Measurements from ENCODE around the gene MT4. TPM values are rescaled to one million over a fixed set of nuclear protein-coding genes. Genes with fewer than 3 reads are reported as not detected.

The MT4 gene
- polyA plus RNA-seq, 1 of the 3 experiments (the other 2 are of a cell fraction), result not detected

DNA sequence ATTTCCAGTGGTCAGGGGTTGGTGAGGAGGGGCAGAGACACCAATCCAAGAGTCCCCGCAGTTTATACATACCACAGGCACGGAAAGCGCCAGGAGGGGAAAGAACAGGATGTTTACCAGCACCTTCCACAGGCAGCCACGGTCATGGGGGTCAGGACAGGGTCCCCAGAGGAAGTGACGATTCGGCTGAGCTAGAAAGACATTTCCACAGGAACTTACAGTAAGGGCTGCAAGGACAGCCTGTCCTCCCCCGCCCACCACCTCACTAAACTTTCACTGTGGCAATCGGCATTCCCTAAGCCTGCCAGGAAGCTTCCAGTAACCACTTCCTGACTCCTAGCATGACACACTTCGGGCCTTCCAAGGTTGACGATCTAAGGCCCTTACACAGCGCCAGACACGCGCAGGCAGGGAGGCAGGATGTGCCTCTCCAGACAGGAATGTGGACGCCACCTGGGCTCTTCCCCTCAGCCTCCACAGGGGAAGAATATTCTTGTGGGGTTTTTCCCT, 42.3 kb downstream of the MT4 start (continued):
- TF ChIP-seq TCF12 (IDR thresholded peaks at IDR 0.05), result peak; percentile 80
- no peak for TF ChIP-seq USF1 (IDR thresholded peaks at IDR 0.05; ENCODE audit: borderline replicate concordance, low read depth)
- peak; percentile 96 for TF ChIP-seq MAX (IDR thresholded peaks at IDR 0.05; ENCODE audit: low read depth)
- TF ChIP-seq TAF1 (IDR thresholded peaks at IDR 0.05; ENCODE audit: borderline replicate concordance, low read depth, low read length), result peak; percentile 66; the same call in 1 of the 2 replicates
- no peak for TF ChIP-seq EZH2phosphoT487 (IDR thresholded peaks at IDR 0.05; ENCODE audit: borderline replicate concordance, low read depth)
- no peak for TF ChIP-seq SMC3 (IDR thresholded peaks at IDR 0.05; ENCODE audit: low read depth, low read length)
- TF ChIP-seq ELF1 (IDR thresholded peaks at IDR 0.05), result peak; percentile 59; the same call in 1 of the 2 replicates
- peak; percentile 56; the same call in 1 of the 2 replicates for TF ChIP-seq FOSL2 (IDR thresholded peaks at IDR 0.05; ENCODE audit: borderline replicate concordance, low read depth)
- TF ChIP-seq YY1 (IDR thresholded peaks at IDR 0.05; ENCODE audit: low read depth), result no peak
- TF ChIP-seq GATA2 (CRISPR knock-in tag; IDR thresholded peaks at IDR 0.05), result no peak
- TF ChIP-seq FOXJ3 (CRISPR knock-in tag; IDR thresholded peaks at IDR 0.05), result no peak
- peak; percentile 52; the same call in 1 of the 2 replicates for TF ChIP-seq POLR2AphosphoS5 (IDR thresholded peaks at IDR 0.05; ENCODE audit: low read depth, low read length)
- TF ChIP-seq RAD21 (IDR thresholded peaks at IDR 0.05; ENCODE audit: low read length), result no peak
- TF ChIP-seq NRF1 (IDR thresholded peaks at IDR 0.05; ENCODE audit: low read depth, low read length), result no peak
- peak; percentile 67; the same call in 1 of the 2 replicates for TF ChIP-seq TEAD4 (IDR thresholded peaks at IDR 0.05; ENCODE audit: borderline replicate concordance, insufficient read depth)
- TF ChIP-seq, protein P1, sequence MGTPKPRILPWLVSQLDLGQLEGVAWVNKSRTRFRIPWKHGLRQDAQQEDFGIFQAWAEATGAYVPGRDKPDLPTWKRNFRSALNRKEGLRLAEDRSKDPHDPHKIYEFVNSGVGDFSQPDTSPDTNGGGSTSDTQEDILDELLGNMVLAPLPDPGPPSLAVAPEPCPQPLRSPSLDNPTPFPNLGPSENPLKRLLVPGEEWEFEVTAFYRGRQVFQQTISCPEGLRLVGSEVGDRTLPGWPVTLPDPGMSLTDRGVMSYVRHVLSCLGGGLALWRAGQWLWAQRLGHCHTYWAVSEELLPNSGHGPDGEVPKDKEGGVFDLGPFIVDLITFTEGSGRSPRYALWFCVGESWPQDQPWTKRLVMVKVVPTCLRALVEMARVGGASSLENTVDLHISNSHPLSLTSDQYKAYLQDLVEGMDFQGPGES (IDR thresholded peaks at IDR 0.05; ENCODE audit: low read depth, low read length), result no peak
- TF ChIP-seq, protein P2, sequence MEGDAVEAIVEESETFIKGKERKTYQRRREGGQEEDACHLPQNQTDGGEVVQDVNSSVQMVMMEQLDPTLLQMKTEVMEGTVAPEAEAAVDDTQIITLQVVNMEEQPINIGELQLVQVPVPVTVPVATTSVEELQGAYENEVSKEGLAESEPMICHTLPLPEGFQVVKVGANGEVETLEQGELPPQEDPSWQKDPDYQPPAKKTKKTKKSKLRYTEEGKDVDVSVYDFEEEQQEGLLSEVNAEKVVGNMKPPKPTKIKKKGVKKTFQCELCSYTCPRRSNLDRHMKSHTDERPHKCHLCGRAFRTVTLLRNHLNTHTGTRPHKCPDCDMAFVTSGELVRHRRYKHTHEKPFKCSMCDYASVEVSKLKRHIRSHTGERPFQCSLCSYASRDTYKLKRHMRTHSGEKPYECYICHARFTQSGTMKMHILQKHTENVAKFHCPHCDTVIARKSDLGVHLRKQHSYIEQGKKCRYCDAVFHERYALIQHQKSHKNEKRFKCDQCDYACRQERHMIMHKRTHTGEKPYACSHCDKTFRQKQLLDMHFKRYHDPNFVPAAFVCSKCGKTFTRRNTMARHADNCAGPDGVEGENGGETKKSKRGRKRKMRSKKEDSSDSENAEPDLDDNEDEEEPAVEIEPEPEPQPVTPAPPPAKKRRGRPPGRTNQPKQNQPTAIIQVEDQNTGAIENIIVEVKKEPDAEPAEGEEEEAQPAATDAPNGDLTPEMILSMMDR (IDR thresholded peaks at IDR 0.05), result no peak
- TF ChIP-seq SIN3A (IDR thresholded peaks at IDR 0.05; ENCODE audit: borderline replicate concordance, low read depth, low read length), result peak; percentile 67; the same call in 1 of the 2 replicates
- TF ChIP-seq JUND (IDR thresholded peaks at IDR 0.05), result no peak
- no peak for TF ChIP-seq FOXM1 (IDR thresholded peaks at IDR 0.05; ENCODE audit: low read depth)
- TF ChIP-seq RCOR1 (IDR thresholded peaks at IDR 0.05; ENCODE audit: low read length), result no peak
- TF ChIP-seq CHD2 (IDR thresholded peaks at IDR 0.05; ENCODE audit: low read length, partially characterized antibody), result no peak
